NCI-H2227 (cell line): Measurements from ENCODE around the gene BUD23.

Experiments
- DNase-seq: peaks from one replicate; lab custom pipeline; 2025; ENCODE audit not compliant: unreplicated experiment; lab: John Stamatoyannopoulos, UW

Gene BUD23

GRCh38 chr7:73740771-73741170 lies 57.4 kb downstream of the BUD23 start:
- DNase-seq: no peak

GRCh38 chr7:73741600-73741999 lies 58.2 kb downstream of the BUD23 start:
- no peak for DNase-seq

GRCh38 chr7:73742338-73742752 lies 58.9 kb downstream of the BUD23 start:
- DNase-seq: no peak

- peak; percentile 93 for DNase-seq
These were observed 59.6 kb downstream of the BUD23 start for GRCh38 chr7:73742753-73743641.

GRCh38 chr7:73746378-73746777 lies 63.0 kb downstream of the BUD23 start:
- DNase-seq: no peak
